Inflammatory macrophage treated with lipopolysaccharide for 1 hour (primary cell): ENCODE measurements around the gene VIT.
"Not testable (repeated sequence)": the region's sequence is repeated elsewhere in the genome, so short reads cannot be mapped to it uniquely, and the experiment has no call there.

ENCODE experiments used
- DNase-seq, 2 donors: peaks; one replicate each; pipeline ENCODE4 v3.0.0-alpha.2; 2020 to 2022

Gene VIT

DNA sequence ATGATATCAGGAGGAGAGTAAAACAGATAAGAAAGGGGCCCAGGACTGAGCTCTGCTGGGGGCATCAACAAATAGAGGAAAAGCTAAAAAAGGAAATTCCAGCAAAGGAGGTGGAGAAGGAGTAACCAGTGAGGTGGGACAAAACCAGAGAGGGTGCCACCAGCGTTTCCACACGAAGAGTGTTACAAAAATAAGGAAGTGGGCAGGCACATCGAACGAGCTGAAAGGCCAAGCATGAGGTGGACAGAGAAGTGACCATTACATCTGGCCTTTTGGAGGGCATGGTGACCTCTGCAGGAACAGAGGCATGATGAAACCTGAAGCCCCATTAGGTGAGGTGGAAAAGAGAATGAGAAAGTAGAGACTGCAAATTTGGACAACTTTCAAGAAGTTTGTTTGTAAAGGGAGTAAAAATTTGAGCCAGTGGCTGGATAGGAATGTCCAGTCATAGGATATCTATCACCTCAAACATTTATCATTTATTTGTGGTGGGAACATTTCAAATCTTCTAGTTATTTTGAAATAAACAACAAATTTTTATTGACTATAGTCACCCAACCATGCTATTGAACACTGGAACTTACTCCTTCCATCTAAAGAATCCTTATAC lies 18.4 kb upstream of the VIT start:
- DNase-seq = peak; percentile 30 to 38

GRCh38 chr2:36678856-36679255 lies 17.7 kb upstream of the VIT start:
- DNase-seq = no peak

- DNase-seq = no peak
Measured at GRCh38 chr2:36680012-36680411, 16.5 kb upstream of the VIT start.

DNA sequence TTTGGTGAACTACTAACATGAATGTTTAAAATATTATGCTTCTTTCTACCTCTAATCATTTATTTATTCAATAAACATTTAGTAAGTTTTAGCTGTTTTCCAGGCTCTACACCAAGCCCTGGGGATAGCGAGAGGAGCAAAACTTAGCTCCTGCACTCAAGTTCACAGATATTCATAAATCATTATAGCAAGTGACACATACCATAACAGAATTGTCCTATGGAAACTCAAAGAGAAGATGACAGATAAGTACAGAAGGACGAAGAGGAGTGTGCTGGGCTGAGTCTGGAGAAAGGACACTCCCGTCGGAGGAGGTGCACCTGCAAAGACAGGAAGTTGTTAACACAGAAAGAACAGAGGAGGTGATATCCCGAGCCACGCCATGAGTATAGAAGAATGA lies 13.9 kb upstream of the VIT start:
- no peak for DNase-seq

DNA sequence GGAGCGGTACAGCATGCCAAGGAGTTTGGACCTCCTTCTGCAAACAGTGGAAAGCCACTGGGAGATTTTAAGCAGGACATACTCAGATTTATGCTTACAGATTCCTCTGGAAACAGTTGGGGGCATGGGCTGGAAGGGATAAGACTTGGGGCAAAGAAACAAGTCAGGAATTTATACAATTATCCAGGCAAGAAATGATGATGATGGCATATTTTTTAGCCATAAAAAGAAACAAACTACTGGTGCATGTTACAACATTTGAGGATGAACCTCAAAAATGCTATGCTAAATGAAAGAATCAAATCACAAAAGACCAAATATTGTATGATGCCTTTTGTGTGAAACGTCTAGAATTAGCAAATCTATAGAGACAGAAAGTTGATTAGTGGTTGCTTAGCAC lies 13.5 kb upstream of the VIT start:
- DNase-seq = no peak

DNA sequence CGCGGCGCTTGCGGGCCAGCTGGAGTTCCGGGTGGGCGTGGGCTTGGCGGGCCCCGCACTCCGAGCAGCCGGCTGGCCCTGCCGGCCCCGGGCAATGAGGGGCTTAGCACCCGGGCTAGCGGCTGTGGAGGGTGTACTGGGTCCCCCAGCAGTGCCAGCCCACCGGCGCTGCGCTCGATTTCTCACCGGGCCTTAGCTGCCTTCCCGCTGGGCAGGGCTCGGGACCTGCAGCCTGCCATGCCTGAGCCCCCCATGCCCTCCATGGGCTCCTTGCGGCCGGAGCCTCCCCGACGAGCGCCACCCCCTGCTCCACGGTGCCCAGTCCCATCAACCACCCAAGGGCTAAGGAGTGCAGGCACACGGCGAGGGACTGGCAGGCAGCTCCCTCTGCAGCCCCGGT lies 8.2 kb upstream of the VIT start:
- not testable (repeated sequence) for DNase-seq

DNA sequence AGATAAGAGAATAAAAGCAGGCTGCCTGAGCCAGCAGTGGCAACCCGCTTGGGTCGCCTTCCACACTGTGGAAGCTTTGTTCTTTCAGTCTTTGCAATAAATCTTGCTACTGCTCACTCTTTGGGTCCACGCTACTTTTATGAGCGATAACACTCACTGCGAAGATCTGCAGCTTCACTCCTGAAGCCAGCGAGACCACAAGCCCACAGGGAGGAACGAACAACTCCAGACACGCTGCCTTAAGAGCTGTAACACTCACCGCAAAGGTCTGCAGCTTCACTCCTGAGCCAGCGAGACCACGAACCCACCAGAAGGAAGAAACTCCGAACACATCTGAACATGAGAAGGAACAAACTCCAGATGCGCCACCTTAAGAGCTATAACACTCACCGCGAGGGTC lies 7.5 kb upstream of the VIT start:
- not testable (repeated sequence) for DNase-seq

- no peak for DNase-seq
Measured at GRCh38 chr2:36692121-36692520, 4.4 kb upstream of the VIT start.

- no peak for DNase-seq
Measured at GRCh38 chr2:36693825-36694224, 2.7 kb upstream of the VIT start.

- DNase-seq = peak in 1 of 2 donors; percentile 40
Measured at GRCh38 chr2:36695746-36696415, 626 bp upstream of the VIT start.

DNA sequence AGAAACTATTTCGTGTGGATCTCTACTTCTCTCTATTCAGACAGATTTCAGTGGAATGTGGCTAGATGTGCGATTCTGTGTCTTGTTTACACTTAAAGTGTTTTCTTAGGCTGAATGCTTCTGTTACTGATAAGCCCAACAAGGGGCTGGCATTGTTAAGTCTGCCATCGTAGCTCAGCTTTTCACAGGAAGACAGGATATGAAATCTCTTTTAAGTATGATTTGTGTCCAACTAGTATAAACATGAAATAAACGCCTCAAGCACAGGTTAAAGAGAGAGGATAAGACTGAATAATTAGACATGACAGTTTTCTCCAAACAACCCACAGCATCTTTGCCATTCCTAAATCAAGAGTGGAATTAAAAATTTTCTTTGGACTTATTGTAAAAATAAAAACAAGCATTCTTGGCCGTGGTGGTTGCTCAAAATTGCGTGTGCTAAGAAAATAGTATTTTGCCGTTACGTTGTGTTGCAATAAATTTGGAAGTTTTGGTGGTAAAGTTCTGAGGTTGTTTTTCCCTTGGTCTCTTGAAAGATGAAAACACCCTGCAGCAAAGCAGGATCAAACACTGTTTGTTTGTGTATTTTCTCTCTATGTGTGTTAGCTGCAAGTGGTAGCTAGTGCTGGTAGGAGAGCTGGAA lies 1.0 kb downstream of the VIT start:
- no peak for DNase-seq

DNA sequence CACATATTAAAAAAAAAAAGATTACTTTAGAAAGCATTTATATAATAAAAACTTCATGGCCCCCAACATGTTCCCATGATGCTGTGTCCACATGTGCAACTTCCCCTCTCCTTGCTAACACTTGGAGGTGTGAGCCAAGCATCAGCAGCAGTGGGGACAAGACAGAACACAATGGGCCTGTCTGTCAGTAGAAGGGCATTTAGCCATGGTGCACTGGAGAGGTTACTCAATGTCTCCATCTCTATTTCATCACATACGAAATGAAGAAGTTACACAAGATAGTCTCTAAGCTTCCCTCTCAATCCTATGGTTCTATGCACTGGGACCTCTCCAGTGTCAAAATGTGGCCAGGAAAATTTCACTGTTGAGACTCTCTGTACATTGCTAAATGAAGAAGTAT lies 2.5 kb downstream of the VIT start:
- peak; percentile 85 to 89 for DNase-seq

GRCh38 chr2:36700311-36700710 lies 3.8 kb downstream of the VIT start:
- DNase-seq = no peak

- no peak for DNase-seq
Measured at GRCh38 chr2:36701391-36701795, 4.9 kb downstream of the VIT start.

GRCh38 chr2:36701918-36702317 lies 5.4 kb downstream of the VIT start:
- DNase-seq = no peak

- no peak for DNase-seq
Measured at GRCh38 chr2:36702781-36703180, 6.3 kb downstream of the VIT start.

DNA sequence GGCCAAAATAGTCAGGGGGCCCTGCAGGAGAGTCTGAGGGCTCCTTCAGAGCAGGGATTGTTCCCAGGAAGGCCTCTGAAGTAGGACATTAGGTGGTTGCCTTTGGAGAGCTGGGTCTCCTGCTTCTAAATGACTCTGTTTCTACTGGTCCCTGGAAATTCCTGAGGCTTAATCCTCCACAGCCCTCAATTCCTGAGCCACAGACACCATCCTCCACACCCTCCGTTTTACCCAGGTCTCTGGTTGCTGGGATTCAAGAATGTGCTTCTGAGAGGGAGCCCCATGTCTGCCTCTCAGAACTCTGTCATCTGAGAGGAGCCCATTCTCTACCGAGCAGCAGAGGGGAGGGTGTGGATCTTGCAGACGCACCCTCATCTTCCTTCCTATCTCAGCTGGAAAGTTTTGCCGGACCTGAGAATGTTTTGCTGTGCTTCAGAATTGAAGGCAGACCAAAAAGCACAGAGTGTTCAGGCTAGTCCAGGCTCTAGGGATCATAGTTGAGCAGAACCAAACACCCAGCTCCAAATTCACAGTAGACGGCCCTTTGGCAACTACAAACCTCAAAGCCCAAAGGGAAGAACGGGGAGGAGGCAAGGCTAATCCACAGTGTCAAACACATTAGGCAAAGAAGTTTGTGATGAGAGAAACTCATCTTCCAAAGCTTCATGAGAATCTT lies 8.1 kb downstream of the VIT start:
- no peak for DNase-seq

- DNase-seq = no peak
Measured at GRCh38 chr2:36705326-36706020, 9.0 kb downstream of the VIT start.

GRCh38 chr2:36706021-36706876 lies 9.7 kb downstream of the VIT start:
- DNase-seq = peak; percentile 48 to 72

DNA sequence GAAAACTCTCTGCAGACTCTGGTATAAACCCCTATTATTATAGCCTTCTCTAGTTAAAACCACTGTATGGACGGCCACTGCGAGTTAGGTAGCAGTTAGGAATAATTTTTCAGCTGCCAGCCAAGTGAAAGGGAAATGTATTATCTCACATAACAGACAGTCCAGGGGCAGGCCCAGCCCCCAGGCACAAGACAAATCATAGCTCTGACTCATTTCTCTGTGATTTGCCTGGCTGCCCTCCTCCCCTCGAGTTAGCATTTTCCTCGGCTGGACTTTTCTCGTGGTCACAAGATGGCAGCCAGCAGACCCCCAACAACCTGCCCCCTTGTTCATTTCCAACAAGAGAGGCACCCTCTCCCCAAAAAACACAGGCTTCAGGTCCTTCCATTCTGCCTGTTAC lies 10.5 kb downstream of the VIT start:
- DNase-seq = peak in 1 of 2 donors; percentile 24

- peak; percentile 23 to 73 for DNase-seq
Measured at GRCh38 chr2:36708041-36708741, 11.7 kb downstream of the VIT start.
